H9 (cell line): ENCODE data around the gene RALGDS. TPM values are rescaled to one million over a fixed set of nuclear protein-coding genes. Genes with fewer than 3 reads are reported as not detected.

Source experiments
- DNase-seq: peaks from one replicate; pipeline ENCODE4 v3.0.0-alpha.2; 2017
- H2AFZ ChIP-seq: one replicate; pipeline ENCODE4 v1.6.1; 2013; ENCODE audit warnings: mild to moderate bottlenecking, low read length, control low read depth, moderate library complexity
- H2AK5ac ChIP-seq: 2 replicates; pipeline ENCODE4 v1.6.1; 2013; ENCODE audit warnings: low read length, control low read depth, mixed read lengths; ENCODE audit not compliant: insufficient read length
- H2BK120ac ChIP-seq: one replicate; pipeline ENCODE4 v1.6.1; 2013; ENCODE audit warnings: low read depth, mild to moderate bottlenecking, low read length, control low read depth, inconsistent platforms; ENCODE audit not compliant: poor library complexity, severe bottlenecking
- H2BK12ac ChIP-seq: 2 replicates; pipeline ENCODE4 v1.6.1; 2013; ENCODE audit warnings: low read length, control low read depth, mixed read lengths, low read depth; ENCODE audit not compliant: insufficient read length
- H2BK15ac ChIP-seq: 2 replicates; pipeline ENCODE4 v1.6.1; 2013; ENCODE audit warnings: low read depth, low read length, control low read depth
- H2BK20ac ChIP-seq: one replicate; pipeline ENCODE4 v1.6.1; 2013; ENCODE audit warnings: low read depth, mild to moderate bottlenecking, low read length, control low read depth, inconsistent platforms; ENCODE audit not compliant: poor library complexity, severe bottlenecking
- H2BK5ac ChIP-seq: 2 replicates; pipeline ENCODE4 v1.6.1; 2013; ENCODE audit warnings: low read length, control low read depth, mixed read lengths; ENCODE audit not compliant: insufficient read length
- H3K14ac ChIP-seq: 2 replicates; pipeline ENCODE4 v1.6.1; 2013; ENCODE audit warnings: low read length, control low read depth; ENCODE audit not compliant: insufficient read depth
- H3K18ac ChIP-seq: 2 replicates; pipeline ENCODE4 v1.6.1; 2013; ENCODE audit warnings: low read depth, mild to moderate bottlenecking, mixed read lengths, low read length, control low read depth; ENCODE audit not compliant: insufficient read length
- H3K23ac ChIP-seq: 2 replicates; pipeline ENCODE4 v1.6.1; 2013; ENCODE audit warnings: low read length, control low read depth, mixed read lengths, low read depth; ENCODE audit not compliant: insufficient read length
- H3K23me2 ChIP-seq: 2 replicates; pipeline ENCODE4 v1.6.1; 2013; ENCODE audit warnings: low read depth, mild to moderate bottlenecking, mixed read lengths, low read length, control low read depth; ENCODE audit not compliant: insufficient read length, poor library complexity, severe bottlenecking
- H3K27ac ChIP-seq: 2 replicates; pipeline ENCODE4 v1.5.1; 2013; ENCODE audit warnings: low read length, control low read depth, mixed read lengths, low read depth; ENCODE audit not compliant: insufficient read length
- H3K27me3 ChIP-seq: 2 replicates; pipeline ENCODE4 v1.6.1; 2013; ENCODE audit warnings: low read length, control low read depth, inconsistent platforms; ENCODE audit not compliant: insufficient read depth
- H3K4ac ChIP-seq: 2 replicates; pipeline ENCODE4 v1.6.1; 2013; ENCODE audit warnings: low read depth, mild to moderate bottlenecking, control low read depth, inconsistent platforms, low read length, moderate library complexity
- H3K4me1 ChIP-seq: 2 replicates; pipeline ENCODE4 v1.6.1; 2013; ENCODE audit warnings: low read length, control low read depth, inconsistent platforms; ENCODE audit not compliant: insufficient read depth
- H3K4me2 ChIP-seq: 2 replicates; pipeline ENCODE4 v1.6.1; 2013; ENCODE audit warnings: low read length, control low read depth, mixed read lengths; ENCODE audit not compliant: insufficient read length, insufficient read depth
- H3K56ac ChIP-seq: 2 replicates; pipeline ENCODE4 v1.6.1; 2013; ENCODE audit warnings: low read depth, mild to moderate bottlenecking, mixed read lengths, low read length, control low read depth; ENCODE audit not compliant: insufficient read length
- H3K79me1 ChIP-seq: 2 replicates; pipeline ENCODE4 v1.6.1; 2013; ENCODE audit warnings: low read depth, mild to moderate bottlenecking, moderate library complexity, low read length, control low read depth, inconsistent platforms; ENCODE audit not compliant: insufficient read depth, poor library complexity, severe bottlenecking
- H3K79me2 ChIP-seq: 2 replicates; pipeline ENCODE4 v1.6.1; 2013; ENCODE audit warnings: low read length, control low read depth, inconsistent platforms; ENCODE audit not compliant: insufficient read depth
- H3K9ac ChIP-seq: 2 replicates; pipeline ENCODE4 v1.6.1; 2013; ENCODE audit warnings: low read length, control low read depth, mixed read lengths; ENCODE audit not compliant: insufficient read length; ENCODE audit errors: extremely low read depth
- H3K9me3 ChIP-seq: one replicate; pipeline ENCODE4 v1.6.1; 2013; ENCODE audit warnings: low read depth, low read length, inconsistent platforms; ENCODE audit not compliant: control insufficient read depth
- H3T11ph ChIP-seq: one replicate; pipeline ENCODE4 v1.6.1; 2013; ENCODE audit warnings: mild to moderate bottlenecking, low read length, control low read depth, inconsistent platforms
- H4K20me1 ChIP-seq: one replicate; pipeline ENCODE4 v1.6.1; 2013; ENCODE audit not compliant: control insufficient read depth, insufficient read length, insufficient read depth
- H4K5ac ChIP-seq: 2 replicates; pipeline ENCODE4 v1.6.1; 2013; ENCODE audit warnings: low read depth, mild to moderate bottlenecking, mixed read lengths, low read length, control low read depth; ENCODE audit not compliant: insufficient read length
- H4K8ac ChIP-seq: replicated peaks from 2 replicates; pipeline ENCODE4 v1.6.1; 2013; ENCODE audit warnings: low read length, control low read depth, mixed read lengths, low read depth; ENCODE audit not compliant: insufficient read length
- H4K91ac ChIP-seq: 2 replicates; pipeline ENCODE4 v1.6.1; 2013; ENCODE audit warnings: low read depth, mild to moderate bottlenecking, moderate library complexity, mixed read lengths, low read length, control low read depth; ENCODE audit not compliant: insufficient read length
- H3K27ac Mint-ChIP-seq, 3 experiments: 2 replicates in 2 of 3; 3 replicates in 1 of 3; pipeline ENCODE4 v1.8.0; 2020 to 2021; ENCODE audit warnings: mixed read lengths in 3 of 3, mild to moderate bottlenecking in 1 of 3, moderate library complexity in 1 of 3
- H3K27me3 Mint-ChIP-seq: 2 replicates; pipeline ENCODE4 v1.8.0; 2021; ENCODE audit warnings: low read depth, mild to moderate bottlenecking, moderate library complexity, mixed read lengths
- H3K36me3 Mint-ChIP-seq, 3 experiments: 2 replicates in 2 of 3; 3 replicates in 1 of 3; pipeline ENCODE4 v1.8.0; 2020 to 2021; ENCODE audit warnings: low read depth in 3 of 3, mixed read lengths in 3 of 3; ENCODE audit not compliant: insufficient read depth in 1 of 3
- H3K4me1 Mint-ChIP-seq, 2 experiments: 2 replicates each; pipeline ENCODE4 v1.8.0; 2020; ENCODE audit warnings: mixed read lengths in 2 of 2
- H3K4me3 Mint-ChIP-seq, 2 experiments: 2 replicates in 1 of 2; 3 replicates in 1 of 2; pipeline ENCODE4 v1.8.0; 2020 to 2021; ENCODE audit warnings: mild to moderate bottlenecking in 2 of 2, mixed read lengths in 2 of 2, moderate library complexity in 1 of 2
- H3K9me3 Mint-ChIP-seq, 2 experiments: 2 replicates in 1 of 2; 3 replicates in 1 of 2; pipeline ENCODE4 v1.8.0; 2020; ENCODE audit warnings: mild to moderate bottlenecking in 2 of 2, mixed read lengths in 2 of 2, moderate library complexity in 1 of 2
- CTCF ChIP-seq: fragments of 200-600 bp; sonication (generic); conservative IDR thresholded peaks from 3 replicates; pipeline ENCODE4 v1.8.0; 2021; ENCODE audit warnings: antibody characterized with exemption, mild to moderate bottlenecking
- WGBS: extraction: QIAGEN DNeasy Blood & Tissue Kit; methylation state at CpG from one replicate; pipeline ENCODE4 v1.1.7; 2013; ENCODE audit warnings: missing lambda C conversion rate, low lambda C conversion rate, mixed read lengths; ENCODE audit not compliant: insufficient read length; ENCODE audit errors: extremely low coverage; 5-methylcytosine and 5-hydroxymethylcytosine counted together
- total RNA-seq: library from RNA; stranded (reverse); gene quantifications from 2 replicates; pipeline ENCODE4 v1.2.1, GENCODE V29; 2021

RALGDS gene
- total RNA-seq, 1 experiment from 2014 or later = 21.3 TPM

- Histone ChIP-seq H3K9me3 (no peaks in the 10 kb centered on the region), H2BK5ac (no peak overlapping the region), H3K56ac (no peak overlapping the region), H3K9ac (no peak overlapping the region), H3K23me2 (no peaks in the 10 kb centered on the region), H2AK5ac (no peak overlapping the region), H2BK15ac (no peak overlapping the region), H3K79me1 (no peaks in the 10 kb centered on the region), H2BK20ac (no peak overlapping the region), H4K91ac (no peak overlapping the region), H3K23ac (no peak overlapping the region), H3K4me1 (no peaks in the 10 kb centered on the region), H3K14ac (no peak overlapping the region), H4K8ac (no peak overlapping the region), H2AFZ (no peak overlapping the region), H3K4ac (no peak overlapping the region), H2BK120ac (no peak overlapping the region), H3K79me2 (no peaks in the 10 kb centered on the region), H4K5ac (no peak overlapping the region), H4K20me1 (no peaks in the 10 kb centered on the region), H2BK12ac (no peak overlapping the region), H3K18ac (no peak overlapping the region), H3K27me3 (no peaks in the 10 kb centered on the region; the same call in 1 of the 2 replicates), H3K4me2 (no peak overlapping the region), H3T11ph (no peak overlapping the region), H3K27ac (no peak overlapping the region)
- no peak for TF ChIP-seq CTCF
- peaks cover 28% of the 10 kb centered on the region for H3K27me3 Mint-ChIP-seq
- H3K27ac Mint-ChIP-seq = peak overlapping the region in 2 of 3 experiments; percentile 45 to 71; a peak in 2 of 7 replicates
- H3K4me1 Mint-ChIP-seq = peaks cover 0 to 4% of the 10 kb centered on the region in 2 experiments; a peak in 2 of 4 replicates
- H3K4me3 Mint-ChIP-seq = no peak overlapping the region
- WGBS = no CpG with 5 or more reads among the region's 17 CpGs
- H3K9me3 Mint-ChIP-seq = no peaks in the 10 kb centered on the region
- H3K36me3 Mint-ChIP-seq = no peaks in the 10 kb centered on the region
- no peak for DNase-seq
Measured at GRCh38 chr9:133126697-133127339, 5.8 kb upstream of the RALGDS start.
